GM12873 (cell line): Measurements from ENCODE around the gene ATP1B2.
A peak's percentile ranks its signal among the peaks of the same experiment; 100 is the strongest.

Experiments used
- CTCF ChIP-seq: IDR thresholded peaks from 2 replicates; pipeline ENCODE4 v1.5.1; 2012; ENCODE audit warnings: low read depth, mild to moderate bottlenecking, moderate library complexity, low read length, control low read depth; ENCODE audit not compliant: insufficient read depth; ENCODE audit errors: missing control alignments

ATP1B2 gene

GRCh38 chr17:7650509-7651096 is at the start of gene ATP1B2:
TSS of gene ATP1B2 (plus strand) at chr17:7650926. CDS start at chr17:7651519, 593 bp downstream.
- TF ChIP-seq CTCF, result no peak

GRCh38 chr17:7606280-7606679 is 44.4 kb upstream of the ATP1B2 start:
- TF ChIP-seq CTCF, result no peak

- no peak for TF ChIP-seq CTCF
These were observed 40.1 kb upstream of the ATP1B2 start for GRCh38 chr17:7610641-7611040.

- no peak for TF ChIP-seq CTCF
These were observed 39.0 kb upstream of the ATP1B2 start for GRCh38 chr17:7611635-7612293.

- no peak for TF ChIP-seq CTCF
These were observed 38.5 kb upstream of the ATP1B2 start for GRCh38 chr17:7612294-7612640.

GRCh38 chr17:7613769-7614424 is 36.8 kb upstream of the ATP1B2 start:
- TF ChIP-seq CTCF, result no peak

- peak; percentile 74 for TF ChIP-seq CTCF
These were observed 36.1 kb upstream of the ATP1B2 start, which contains the start of gene FXR2 for GRCh38 chr17:7614425-7615264. TSS of gene FXR2 (minus strand) at chr17:7614897. CDS start at chr17:7614532, 365 bp downstream.
